GM21723 (cell line): Measurements from ENCODE around the gene PAM.

Experiments used
- ATAC-seq: cut with Tn5 transposase; IDR thresholded peaks from one replicate; pipeline ENCODE4 v1.9.1; 2021; ENCODE audit warnings: mild to moderate bottlenecking, moderate library complexity; ENCODE audit not compliant: unreplicated experiment

PAM gene

GRCh38 chr5:102754767-102755431 lies at the start of gene PAM:
Gene PAM, plus strand, starts transcription at chr5:102755305. Its CDS starts 110,891 bp downstream, at chr5:102866196.
- peak; percentile 77 for ATAC-seq

GRCh38 chr5:102711525-102712385 lies 43.4 kb upstream of the PAM start:
- ATAC-seq: no peak

- ATAC-seq: peak; percentile 21
Observed at GRCh38 chr5:102713278-102713677, 41.8 kb upstream of the PAM start.

GRCh38 chr5:102713682-102714231 lies 41.3 kb upstream of the PAM start:
- peak; percentile 67 for ATAC-seq

GRCh38 chr5:102715082-102715807 lies 39.9 kb upstream of the PAM start:
- ATAC-seq: no peak

GRCh38 chr5:102716017-102716416 lies 39.1 kb upstream of the PAM start:
- no peak for ATAC-seq

GRCh38 chr5:102718819-102719218 lies 36.3 kb upstream of the PAM start:
- ATAC-seq: no peak

GRCh38 chr5:102719886-102720285 lies 35.2 kb upstream of the PAM start:
- ATAC-seq: no peak

- ATAC-seq: no peak
Observed at GRCh38 chr5:102720969-102721368, 34.1 kb upstream of the PAM start.

- ATAC-seq: no peak
Observed at GRCh38 chr5:102722931-102723330, 32.2 kb upstream of the PAM start.

GRCh38 chr5:102731693-102732092 lies 23.4 kb upstream of the PAM start:
- no peak for ATAC-seq

- ATAC-seq: no peak
Observed at GRCh38 chr5:102733534-102733933, 21.6 kb upstream of the PAM start.

GRCh38 chr5:102737161-102737560 lies 17.9 kb upstream of the PAM start:
- no peak for ATAC-seq

GRCh38 chr5:102737805-102738469 lies 17.2 kb upstream of the PAM start:
- ATAC-seq: no peak

- ATAC-seq: no peak
Observed at GRCh38 chr5:102740515-102740914, 14.6 kb upstream of the PAM start.

- ATAC-seq: no peak
Observed at GRCh38 chr5:102742215-102742614, 12.9 kb upstream of the PAM start.

GRCh38 chr5:102743900-102744299 lies 11.2 kb upstream of the PAM start:
- no peak for ATAC-seq

- ATAC-seq: peak; percentile 78
Observed at GRCh38 chr5:102747386-102748166, 7.5 kb upstream of the PAM start.

- no peak for ATAC-seq
Observed at GRCh38 chr5:102749416-102750030, 5.6 kb upstream of the PAM start.
